Measurements from ENCODE around the gene FAH. TPM values are rescaled to one million over a fixed set of nuclear protein-coding genes. Genes with fewer than 3 reads are reported as not detected.

FAH gene
- total and polyA plus RNA-seq, 2 donors from 2014 or later: 34.7 to 121 TPM

DNA sequence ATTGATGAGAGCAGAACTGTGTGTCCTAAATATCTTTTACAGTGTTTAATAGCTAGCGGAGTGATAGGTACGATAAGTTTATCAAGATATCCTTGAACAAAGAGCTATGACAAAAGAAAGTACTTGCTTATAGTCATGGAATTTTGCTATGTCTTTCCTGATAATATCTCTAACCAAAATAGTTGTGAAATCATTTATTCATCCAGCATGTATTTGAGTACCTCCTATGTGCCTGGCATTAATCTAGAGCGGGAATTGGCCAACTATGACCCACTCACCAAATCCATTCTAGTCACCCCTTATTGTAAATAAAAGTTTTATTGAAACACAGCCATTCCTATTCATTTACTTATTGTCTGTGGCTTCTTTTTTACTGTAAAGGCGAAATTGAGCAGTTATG, 46.7 kb upstream of the FAH start:
- no peaks in the 10 kb centered on the region for H3K36me3 ChIP-seq (ENCODE audit: control insufficient read depth in 2 of 3, insufficient read depth in 3 of 3, low read length in 3 of 3)
- TF ChIP-seq, protein P1, sequence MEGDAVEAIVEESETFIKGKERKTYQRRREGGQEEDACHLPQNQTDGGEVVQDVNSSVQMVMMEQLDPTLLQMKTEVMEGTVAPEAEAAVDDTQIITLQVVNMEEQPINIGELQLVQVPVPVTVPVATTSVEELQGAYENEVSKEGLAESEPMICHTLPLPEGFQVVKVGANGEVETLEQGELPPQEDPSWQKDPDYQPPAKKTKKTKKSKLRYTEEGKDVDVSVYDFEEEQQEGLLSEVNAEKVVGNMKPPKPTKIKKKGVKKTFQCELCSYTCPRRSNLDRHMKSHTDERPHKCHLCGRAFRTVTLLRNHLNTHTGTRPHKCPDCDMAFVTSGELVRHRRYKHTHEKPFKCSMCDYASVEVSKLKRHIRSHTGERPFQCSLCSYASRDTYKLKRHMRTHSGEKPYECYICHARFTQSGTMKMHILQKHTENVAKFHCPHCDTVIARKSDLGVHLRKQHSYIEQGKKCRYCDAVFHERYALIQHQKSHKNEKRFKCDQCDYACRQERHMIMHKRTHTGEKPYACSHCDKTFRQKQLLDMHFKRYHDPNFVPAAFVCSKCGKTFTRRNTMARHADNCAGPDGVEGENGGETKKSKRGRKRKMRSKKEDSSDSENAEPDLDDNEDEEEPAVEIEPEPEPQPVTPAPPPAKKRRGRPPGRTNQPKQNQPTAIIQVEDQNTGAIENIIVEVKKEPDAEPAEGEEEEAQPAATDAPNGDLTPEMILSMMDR (IDR thresholded peaks at IDR 0.05; ENCODE audit: borderline replicate concordance, extremely low read depth, insufficient read depth): no peak
- no peak for FAIRE-seq
- peaks cover 0 to 3% (median 0%) of the 10 kb centered on the region in 3 donors for H3K4me1 ChIP-seq (ENCODE audit: control insufficient read depth in 2 of 3, insufficient read depth in 2 of 3, low read depth in 1 of 3, low read length in 3 of 3)
- no peaks in the 10 kb centered on the region for H3K27me3 ChIP-seq (ENCODE audit: control insufficient read depth, insufficient read depth, low read length)
- H3K27ac ChIP-seq (ENCODE audit: low read depth in 2 of 2, low read length in 2 of 2): no peak overlapping the region
- intact Hi-C loops (cut with DNase I): no loop called here
- DNase-seq: no peak
- H3K9ac ChIP-seq (ENCODE audit: low read length in 3 of 3): no peak overlapping the region
- no peak overlapping the region for H3K4me3 ChIP-seq (ENCODE audit: low read length in 3 of 3)
- H3K9me3 ChIP-seq (ENCODE audit: control insufficient read depth in 2 of 3, insufficient read depth in 1 of 3, low read length in 3 of 3): no peaks in the 10 kb centered on the region

DNA sequence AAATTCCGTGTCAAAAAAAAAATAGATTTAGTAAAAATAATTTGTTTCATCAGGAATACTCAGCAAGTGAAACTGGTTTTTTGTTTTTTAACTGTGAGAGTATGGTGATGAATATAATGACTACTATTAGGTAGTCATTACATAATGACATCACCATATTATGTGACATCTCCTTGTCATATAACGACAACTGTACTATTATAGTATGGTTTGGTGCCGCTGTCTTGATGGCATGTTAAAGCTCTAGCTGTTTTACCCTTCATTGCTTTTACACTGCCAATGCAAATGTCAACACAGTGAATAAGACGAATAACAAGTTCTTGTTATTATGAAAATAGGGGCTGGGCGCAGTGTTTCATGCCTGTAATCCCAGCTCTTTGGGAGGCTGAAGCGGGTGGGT, 45.6 kb upstream of the FAH start:
- Histone ChIP-seq H3K4me1 (ENCODE audit: control insufficient read depth in 2 of 3, insufficient read depth in 2 of 3, low read depth in 1 of 3, low read length in 3 of 3) (peaks cover 0 to 3% (median 0%) of the 10 kb centered on the region in 3 donors), H3K27me3 (ENCODE audit: control insufficient read depth, insufficient read depth, low read length) (no peaks in the 10 kb centered on the region), H3K36me3 (ENCODE audit: control insufficient read depth in 2 of 3, insufficient read depth in 3 of 3, low read length in 3 of 3) (no peaks in the 10 kb centered on the region), H3K9me3 (ENCODE audit: control insufficient read depth in 2 of 3, insufficient read depth in 1 of 3, low read length in 3 of 3) (no peaks in the 10 kb centered on the region), H3K9ac (ENCODE audit: low read length in 3 of 3) (no peak overlapping the region), H3K27ac (ENCODE audit: low read depth in 2 of 2, low read length in 2 of 2) (no peak overlapping the region), H3K4me3 (ENCODE audit: low read length in 3 of 3) (no peak overlapping the region)
- TF ChIP-seq, protein P1 (IDR thresholded peaks at IDR 0.05; ENCODE audit: borderline replicate concordance, extremely low read depth, insufficient read depth): no peak
- DNase-seq (no peak), FAIRE-seq (no peak)
- intact Hi-C loops (cut with DNase I): no loop called here

DNA sequence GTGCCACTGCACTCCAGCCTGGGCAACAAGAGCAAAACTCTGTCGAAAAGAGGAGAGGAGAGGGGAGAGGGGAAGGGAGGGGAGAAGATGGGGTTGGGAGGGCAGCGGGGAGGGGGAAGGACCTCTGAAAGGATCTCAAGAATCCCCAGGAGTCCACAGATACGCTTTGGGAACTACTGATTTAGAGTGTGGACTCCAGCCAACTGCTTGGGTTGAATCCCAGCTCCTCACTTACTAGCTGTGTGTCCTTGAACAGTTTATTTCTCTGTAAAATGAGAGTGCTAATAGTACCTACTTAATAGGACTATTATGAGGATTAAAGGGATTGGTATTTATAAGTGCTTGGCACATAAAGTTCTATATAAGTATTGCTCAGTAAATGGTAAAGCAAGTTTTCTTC, 45.0 kb upstream of the FAH start:
- no peak for DNase-seq
- intact Hi-C loops (cut with DNase I): no loop called here
- H3K9me3 ChIP-seq (ENCODE audit: control insufficient read depth in 2 of 3, insufficient read depth in 1 of 3, low read length in 3 of 3): no peaks in the 10 kb centered on the region
- no peak overlapping the region for H3K4me3 ChIP-seq (ENCODE audit: low read length in 3 of 3)
- no peaks in the 10 kb centered on the region for H3K36me3 ChIP-seq (ENCODE audit: control insufficient read depth in 2 of 3, insufficient read depth in 3 of 3, low read length in 3 of 3)
- H3K27ac ChIP-seq (ENCODE audit: low read depth in 2 of 2, low read length in 2 of 2): no peak overlapping the region
- no peak for FAIRE-seq
- H3K4me1 ChIP-seq (ENCODE audit: control insufficient read depth in 2 of 3, insufficient read depth in 2 of 3, low read depth in 1 of 3, low read length in 3 of 3): peaks cover 0 to 2% (median 0%) of the 10 kb centered on the region in 3 donors
- no peaks in the 10 kb centered on the region for H3K27me3 ChIP-seq (ENCODE audit: control insufficient read depth, insufficient read depth, low read length)
- no peak overlapping the region for H3K9ac ChIP-seq (ENCODE audit: low read length in 3 of 3)
- TF ChIP-seq, protein P1 (IDR thresholded peaks at IDR 0.05; ENCODE audit: borderline replicate concordance, extremely low read depth, insufficient read depth): no peak

DNA sequence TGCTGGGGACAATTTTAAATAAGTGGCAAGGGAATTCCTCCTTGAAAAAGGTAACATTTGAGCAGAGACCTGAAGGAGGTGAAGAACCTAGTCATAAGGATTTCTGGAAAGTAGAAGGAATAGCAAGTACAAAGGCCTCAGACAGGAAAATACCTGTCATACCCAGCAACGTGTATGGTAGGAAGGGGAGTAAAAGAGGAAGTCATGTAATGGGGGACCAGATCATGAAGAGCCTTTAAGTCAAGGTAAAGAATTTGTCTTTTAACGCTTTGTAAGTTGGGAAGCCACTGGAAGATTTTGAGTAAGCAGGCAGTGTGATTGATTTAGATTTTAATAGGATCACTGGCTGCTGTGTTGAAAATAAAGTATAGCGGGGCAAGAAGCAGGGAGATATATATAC, 43.4 kb upstream of the FAH start:
- no peak overlapping the region for H3K27ac ChIP-seq (ENCODE audit: low read depth in 2 of 2, low read length in 2 of 2)
- H3K4me1 ChIP-seq (ENCODE audit: control insufficient read depth in 2 of 3, insufficient read depth in 2 of 3, low read depth in 1 of 3, low read length in 3 of 3): peaks cover 0 to 4% (median 0%) of the 10 kb centered on the region in 3 donors
- H3K36me3 ChIP-seq (ENCODE audit: control insufficient read depth in 2 of 3, insufficient read depth in 3 of 3, low read length in 3 of 3): no peaks in the 10 kb centered on the region
- no peak overlapping the region for H3K9ac ChIP-seq (ENCODE audit: low read length in 3 of 3)
- no peaks in the 10 kb centered on the region for H3K27me3 ChIP-seq (ENCODE audit: control insufficient read depth, insufficient read depth, low read length)
- H3K4me3 ChIP-seq (ENCODE audit: low read length in 3 of 3): no peak overlapping the region
- no peaks in the 10 kb centered on the region for H3K9me3 ChIP-seq (ENCODE audit: control insufficient read depth in 2 of 3, insufficient read depth in 1 of 3, low read length in 3 of 3)
- intact Hi-C loops (cut with DNase I): no loop called here
- no peak for FAIRE-seq
- DNase-seq: no peak
- TF ChIP-seq, protein P1 (IDR thresholded peaks at IDR 0.05; ENCODE audit: borderline replicate concordance, extremely low read depth, insufficient read depth): no peak

All from kidney (tissue), 14 donors.